IMR-90 (cell line): ENCODE data around the gene CNPY4. TPM values are rescaled to one million over a fixed set of nuclear protein-coding genes. Genes with fewer than 3 reads are reported as not detected.

Experiments
- ATAC-seq: fragments of 200-7000 bp; cut with Tn5 transposase; 2 replicates; pipeline ENCODE4 v1.9.1; 2020; ENCODE audit warnings: low read depth, mild to moderate bottlenecking, moderate library complexity
- BruUV-seq: library from RNA; stranded (reverse); fragments of 400-500 nt; replicated peaks from 2 replicates; lab custom pipeline; 2021; lab: Mats Ljungman, UMichigan
- CTCF ChIA-PET: fragments of 300-600 bp; formaldehyde crosslinking; extraction: SDS; loops from one replicate; lab custom pipeline; 2021; ENCODE audit warnings: antibody characterized with exemption; lab: Yijun Ruan, JAX
- POLR2A ChIA-PET: fragments of 300-600 bp; sonication (Branson Sonifier 250); formaldehyde crosslinking; loops from one replicate; lab custom pipeline; 2022; ENCODE audit warnings: antibody characterized with exemption; ENCODE audit not compliant: unreplicated experiment; lab: Charles Lee
- DNase-seq: peaks from one replicate; pipeline ENCODE4 v3.0.0; 2013
- H2AFZ ChIP-seq: replicated peaks from 2 replicates; pipeline ENCODE3; 2013; ENCODE audit warnings: low read length, mild to moderate bottlenecking; ENCODE audit not compliant: poor library complexity
- H2AK5ac ChIP-seq: 2 replicates; pipeline ENCODE4 v1.6.1; 2013; ENCODE audit warnings: low read depth, low read length, inconsistent platforms
- H2AK9ac ChIP-seq: replicated peaks from 2 replicates; pipeline ENCODE3; 2013; ENCODE audit warnings: mild to moderate bottlenecking, low read depth, low read length, moderate library complexity; ENCODE audit not compliant: poor library complexity
- H2BK120ac ChIP-seq: 2 replicates; pipeline ENCODE4 v1.6.1; 2013; ENCODE audit warnings: low read depth, low read length, inconsistent platforms
- H2BK15ac ChIP-seq: 3 replicates; pipeline ENCODE4 v1.6.1; 2013; ENCODE audit warnings: low read depth, low read length, inconsistent platforms
- H2BK20ac ChIP-seq: 2 replicates; pipeline ENCODE4 v1.6.1; 2013; ENCODE audit warnings: low read depth, mild to moderate bottlenecking, inconsistent platforms, low read length, moderate library complexity
- H2BK5ac ChIP-seq: 2 replicates; pipeline ENCODE4 v1.6.1; 2013; ENCODE audit warnings: mild to moderate bottlenecking, low read depth, low read length, inconsistent platforms; ENCODE audit not compliant: poor library complexity, severe bottlenecking
- H3K14ac ChIP-seq: replicated peaks from 2 replicates; pipeline ENCODE4 v1.6.1; 2013; ENCODE audit warnings: low read depth, low read length, inconsistent platforms
- H3K18ac ChIP-seq: 2 replicates; pipeline ENCODE4 v1.6.1; 2013; ENCODE audit warnings: low read depth, low read length, control low read depth
- H3K23ac ChIP-seq: 2 replicates; pipeline ENCODE4 v1.6.1; 2013; ENCODE audit warnings: low read depth, low read length, inconsistent platforms
- H3K27ac ChIP-seq: 2 replicates; pipeline ENCODE4 v1.5.1; 2013; ENCODE audit warnings: mild to moderate bottlenecking, control low read depth, low read length; ENCODE audit not compliant: insufficient read depth
- H3K27me3 ChIP-seq: 2 replicates; pipeline ENCODE4 v1.6.1; 2013; ENCODE audit warnings: low read length; ENCODE audit not compliant: control insufficient read depth, insufficient read depth
- H3K36me3 ChIP-seq: 2 replicates; pipeline ENCODE4 v1.6.1; 2013; ENCODE audit warnings: low read length, mixed read lengths; ENCODE audit not compliant: control insufficient read depth, insufficient read depth
- H3K4ac ChIP-seq: 2 replicates; pipeline ENCODE4 v1.6.1; 2013; ENCODE audit warnings: low read depth, low read length, inconsistent platforms
- H3K4me1 ChIP-seq: 2 replicates; pipeline ENCODE4 v1.6.1; 2013; ENCODE audit warnings: low read length, mixed read lengths; ENCODE audit not compliant: control insufficient read depth, insufficient read depth
- H3K4me2 ChIP-seq: 2 replicates; pipeline ENCODE4 v1.6.1; 2013; ENCODE audit warnings: low read depth, mild to moderate bottlenecking, control low read depth, low read length, moderate library complexity
- H3K4me3 ChIP-seq: 2 replicates; pipeline ENCODE4 v1.5.1; 2013; ENCODE audit warnings: low read depth, mild to moderate bottlenecking, control low read depth, low read length, moderate library complexity; ENCODE audit not compliant: insufficient read depth
- H3K56ac ChIP-seq: 2 replicates; pipeline ENCODE4 v1.6.1; 2013; ENCODE audit warnings: low read length, inconsistent platforms; ENCODE audit not compliant: insufficient read depth; ENCODE audit errors: extremely low read depth
- H3K79me1 ChIP-seq, 2 experiments: 2 replicates each; pipeline ENCODE4 v1.6.1; 2013; ENCODE audit warnings: low read length in 2 of 2, inconsistent platforms in 1 of 2, low read depth in 1 of 2
- H3K9ac ChIP-seq: 2 replicates; pipeline ENCODE4 v1.6.1; 2013; ENCODE audit warnings: low read depth, low read length, control low read depth
- H3K9me1 ChIP-seq: 2 replicates; pipeline ENCODE4 v1.6.1; 2013; ENCODE audit warnings: low read length, inconsistent platforms; ENCODE audit not compliant: insufficient read depth
- H3K9me3 ChIP-seq: 2 replicates; pipeline ENCODE4 v1.6.1; 2013; ENCODE audit warnings: low read length; ENCODE audit not compliant: control insufficient read depth, insufficient read depth
- H4K20me1 ChIP-seq: 2 replicates; pipeline ENCODE4 v1.6.1; 2013; ENCODE audit warnings: low read length, inconsistent platforms; ENCODE audit not compliant: insufficient read depth
- H4K5ac ChIP-seq: 2 replicates; pipeline ENCODE4 v1.6.1; 2013; ENCODE audit warnings: mild to moderate bottlenecking, low read depth, low read length, control low read depth
- H4K8ac ChIP-seq, 2 experiments: 2 replicates each; pipeline ENCODE4 v1.6.1; 2013; ENCODE audit warnings: low read depth in 2 of 2, low read length in 2 of 2, control low read depth in 1 of 2, inconsistent platforms in 1 of 2
- H4K91ac ChIP-seq: 2 replicates; pipeline ENCODE4 v1.6.1; 2013; ENCODE audit warnings: low read depth, low read length, inconsistent platforms; ENCODE audit not compliant: insufficient read depth
- BHLHE40 ChIP-seq: fragments of 150-350 bp; IDR thresholded peaks from 2 replicates; pipeline ENCODE4 v1.6.1; 2016; ENCODE audit warnings: mild to moderate bottlenecking, low read depth, low read length
- CEBPB ChIP-seq: IDR thresholded peaks from 2 replicates; pipeline ENCODE4 v1.6.1; 2012; ENCODE audit warnings: low read depth, low read length, improper control_type of control experiment
- CHD1 ChIP-seq: IDR thresholded peaks from 2 replicates; pipeline ENCODE4 v1.6.1; 2012; ENCODE audit warnings: low read depth, low read length, improper control_type of control experiment
- ELK1 ChIP-seq: fragments of 150-350 bp; IDR thresholded peaks from 2 replicates; pipeline ENCODE4 v1.6.1; 2016; ENCODE audit warnings: low read depth, mild to moderate bottlenecking, low read length, moderate library complexity, borderline replicate concordance
- FOS ChIP-seq: fragments of 150-350 bp; IDR thresholded peaks from 2 replicates; pipeline ENCODE4 v1.6.1; 2016; ENCODE audit warnings: low read depth, low read length
- MAFK ChIP-seq: IDR thresholded peaks from 2 replicates; pipeline ENCODE4 v1.6.1; 2012; ENCODE audit warnings: low read depth, low read length, improper control_type of control experiment
- MAZ ChIP-seq: IDR thresholded peaks from 2 replicates; pipeline ENCODE4 v1.6.1; 2012; ENCODE audit warnings: low read depth, mild to moderate bottlenecking, low read length, improper control_type of control experiment, moderate library complexity, borderline replicate concordance
- MXI1 ChIP-seq: IDR thresholded peaks from 2 replicates; pipeline ENCODE4 v1.6.1; 2012; ENCODE audit warnings: low read depth, mild to moderate bottlenecking, low read length, moderate library complexity, borderline replicate concordance
- NFE2L2 ChIP-seq: fragments of 150-350 bp; IDR thresholded peaks from 2 replicates; pipeline ENCODE4 v1.6.1; 2016; ENCODE audit warnings: low read depth, mild to moderate bottlenecking, low read length
- POLR2A ChIP-seq: IDR thresholded peaks from 2 replicates; pipeline ENCODE4 v1.6.1; 2012; ENCODE audit warnings: mild to moderate bottlenecking, low read depth, low read length
- RAD21 ChIP-seq: IDR thresholded peaks from 2 replicates; pipeline ENCODE4 v1.6.1; 2012; ENCODE audit warnings: low read length, improper control_type of control experiment
- RCOR1 ChIP-seq: IDR thresholded peaks from 2 replicates; pipeline ENCODE4 v1.6.1; 2012; ENCODE audit warnings: mild to moderate bottlenecking, low read length, improper control_type of control experiment; ENCODE audit not compliant: insufficient replicate concordance
- RFX5 ChIP-seq: IDR thresholded peaks from 2 replicates; pipeline ENCODE4 v1.8.0; 2012; ENCODE audit warnings: low read depth, mild to moderate bottlenecking, low read length, moderate library complexity
- SMC3 ChIP-seq: fragments of 150-350 bp; IDR thresholded peaks from 2 replicates; pipeline ENCODE4 v1.6.1; 2016; ENCODE audit warnings: low read depth, mild to moderate bottlenecking, antibody characterized with exemption, low read length, moderate library complexity
- USF2 ChIP-seq: fragments of 150-350 bp; IDR thresholded peaks from 2 replicates; pipeline ENCODE4 v1.6.1; 2017; ENCODE audit warnings: mild to moderate bottlenecking, antibody characterized with exemption, low read length, low read depth
- WGBS, 2 experiments: methylation state at CpG; one replicate each; pipeline versions ENCODE4 v1.1.5 to v1.1.7; 2013; ENCODE audit warnings: missing lambda C conversion rate in 2 of 2; ENCODE audit not compliant: insufficient read length in 1 of 2; ENCODE audit errors: extremely low coverage in 2 of 2; 5-methylcytosine and 5-hydroxymethylcytosine counted together
- dilution Hi-C: fragments of 300-500 bp; cut with HindIII; formaldehyde crosslinking; loops from one replicate; pipeline ENCODE4 v1.14.3; 2018; ENCODE audit warnings: low sequenced_read_pairs; ENCODE audit not compliant: unreplicated experiment
- in situ Hi-C: fragments of 300-500 bp; cut with MboI; formaldehyde crosslinking; loops from 3 replicates; pipeline ENCODE4 v1.14.3; 2019; ENCODE audit warnings: low sequenced_read_pairs, inconsistent platforms, mixed read lengths
- intact Hi-C: fragments of 100-400 bp; cut with micrococcal nuclease; formaldehyde crosslinking; loops from 2 replicates; pipeline ENCODE4 v1.10.0; 2022
- polyA plus RNA-seq, 3 experiments: library from polyadenylated mRNA; depleted of rRNA; stranded (reverse); fragments of >200 nt; gene quantifications; 2 replicates each; pipeline ENCODE4 v1.2.3, GENCODE V29; 2012; ENCODE audit warnings: low replicate concordance in 1 of 3
- total RNA-seq: library from RNA; depleted of rRNA; stranded (reverse); fragments of >200 nt; gene quantifications from 2 replicates; pipeline ENCODE4 v1.2.3, GENCODE V29; 2012
- TF ChIP-seq, protein P1 (sequence below): conservative IDR thresholded peaks from 2 replicates; pipeline ENCODE4 v1.5.1; 2012; ENCODE audit warnings: mild to moderate bottlenecking, low read depth, low read length, improper control_type of control experiment

CNPY4 gene
- total and polyA plus RNA-seq, 2 of the 4 experiments (the other 2 are of a cell fraction), result 13.3 to 21.9 TPM

- H2BK20ac ChIP-seq, result no peak overlapping the region
- no peak overlapping the region for H2BK120ac ChIP-seq
- no peak overlapping the region for H3K18ac ChIP-seq
- intact Hi-C loops, result no loop called here
- no peak overlapping the region for H3K27ac ChIP-seq
- H2AK5ac ChIP-seq, result no peak overlapping the region
- TF ChIP-seq SMC3 (no peak), RAD21 (no peak), CEBPB (no peak), ELK1 (no peak), MAFK (no peak), USF2 (no peak), CHD1 (no peak), MXI1 (no peak), RFX5 (no peak), RCOR1 (no peak), FOS (no peak), NFE2L2 (no peak), MAZ (no peak), POLR2A (no peak), BHLHE40 (no peak)
- TF ChIP-seq, protein P1, sequence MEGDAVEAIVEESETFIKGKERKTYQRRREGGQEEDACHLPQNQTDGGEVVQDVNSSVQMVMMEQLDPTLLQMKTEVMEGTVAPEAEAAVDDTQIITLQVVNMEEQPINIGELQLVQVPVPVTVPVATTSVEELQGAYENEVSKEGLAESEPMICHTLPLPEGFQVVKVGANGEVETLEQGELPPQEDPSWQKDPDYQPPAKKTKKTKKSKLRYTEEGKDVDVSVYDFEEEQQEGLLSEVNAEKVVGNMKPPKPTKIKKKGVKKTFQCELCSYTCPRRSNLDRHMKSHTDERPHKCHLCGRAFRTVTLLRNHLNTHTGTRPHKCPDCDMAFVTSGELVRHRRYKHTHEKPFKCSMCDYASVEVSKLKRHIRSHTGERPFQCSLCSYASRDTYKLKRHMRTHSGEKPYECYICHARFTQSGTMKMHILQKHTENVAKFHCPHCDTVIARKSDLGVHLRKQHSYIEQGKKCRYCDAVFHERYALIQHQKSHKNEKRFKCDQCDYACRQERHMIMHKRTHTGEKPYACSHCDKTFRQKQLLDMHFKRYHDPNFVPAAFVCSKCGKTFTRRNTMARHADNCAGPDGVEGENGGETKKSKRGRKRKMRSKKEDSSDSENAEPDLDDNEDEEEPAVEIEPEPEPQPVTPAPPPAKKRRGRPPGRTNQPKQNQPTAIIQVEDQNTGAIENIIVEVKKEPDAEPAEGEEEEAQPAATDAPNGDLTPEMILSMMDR, result no peak
- ChIA-PET POLR2A (no interaction called here), CTCF (no interaction called here)
- no peak overlapping the region for H2BK15ac ChIP-seq
- H3K23ac ChIP-seq, result no peak overlapping the region
- in situ Hi-C loops, result no loop called here
- H4K5ac ChIP-seq, result no peak overlapping the region
- H3K4ac ChIP-seq, result no peak overlapping the region
- H3K4me2 ChIP-seq, result no peak overlapping the region
- peaks cover 21% of the 10 kb centered on the region for H4K20me1 ChIP-seq
- no CpG with 5 or more reads among the region's 4 CpGs for WGBS, 2 experiments
- no peak overlapping the region for H2AK9ac ChIP-seq
- no TSS peak for BruUV-seq
- H4K8ac ChIP-seq, result no peak overlapping the region
- H3K14ac ChIP-seq, result no peak overlapping the region
- H3K56ac ChIP-seq, result no peak overlapping the region
- peaks cover 17 to 57% of the 10 kb centered on the region in 2 experiments for H3K79me1 ChIP-seq
- H3K36me3 ChIP-seq, result peaks cover 67% of the 10 kb centered on the region
- no peak overlapping the region for H3K4me3 ChIP-seq
- H2BK5ac ChIP-seq, result no peak overlapping the region
- peaks cover 3% of the 10 kb centered on the region; the same call in 1 of the 2 replicates for H3K4me1 ChIP-seq
- H3K9me3 ChIP-seq, result peaks cover 38% of the 10 kb centered on the region
- H3K9me1 ChIP-seq, result peaks cover 5% of the 10 kb centered on the region
- no peak overlapping the region for H3K9ac ChIP-seq
- no peak overlapping the region for H2AFZ ChIP-seq
- ATAC-seq (no peak), DNase-seq (no peak)
- dilution Hi-C loops, result no loop called here
- H4K91ac ChIP-seq, result no peak overlapping the region
- H3K27me3 ChIP-seq, result no peaks in the 10 kb centered on the region
Observed at GRCh38 chr7:100077205-100077604, 42.2 kb upstream of the CNPY4 start.
